Astrocyte of the spinal cord (primary cell): ENCODE measurements around the gene TTLL8.

Experiments used
- DNase-seq: peaks from one replicate; pipeline ENCODE4 v3.0.0; 2011; ENCODE audit warnings: low read depth, low spot score
- H3K4me3 ChIP-seq: 2 replicates; pipeline ENCODE4 v1.5.1; 2011; ENCODE audit warnings: low read depth, mild to moderate bottlenecking, low read length, moderate library complexity
- in situ Hi-C: cut with HindIII; loops from 2 replicates; pipeline ENCODE4 v1.10.0; 2017; ENCODE audit warnings: low sequenced_read_pairs
- TF ChIP-seq, protein P1 (sequence below): IDR thresholded peaks from 2 replicates; pipeline ENCODE4 v1.5.1; 2012; ENCODE audit warnings: low read depth, mild to moderate bottlenecking, low read length, inconsistent platforms

The TTLL8 gene

DNA sequence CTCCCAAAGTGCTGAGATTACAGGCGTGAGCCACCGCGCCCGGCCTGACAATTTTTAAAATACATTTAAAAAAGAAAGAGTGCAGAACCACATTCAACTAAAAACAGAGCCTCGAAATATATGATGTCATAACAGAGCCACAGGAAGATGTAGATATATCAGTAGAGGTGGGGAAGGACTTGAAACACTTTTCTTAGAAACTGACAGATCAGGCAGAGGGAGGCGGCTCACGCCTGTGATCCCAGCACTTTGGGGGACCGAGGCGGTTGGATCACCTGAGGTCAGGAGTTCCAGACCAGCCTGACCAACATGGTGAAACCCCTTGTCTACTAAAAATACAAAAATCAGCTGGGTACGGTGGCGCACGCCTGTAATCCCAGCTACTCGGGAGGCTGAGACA lies 20.1 kb upstream of the TTLL8 start:
- no peak for DNase-seq
- in situ Hi-C loops = no loop called here
- H3K4me3 ChIP-seq = no peak overlapping the region
- TF ChIP-seq, protein P1, sequence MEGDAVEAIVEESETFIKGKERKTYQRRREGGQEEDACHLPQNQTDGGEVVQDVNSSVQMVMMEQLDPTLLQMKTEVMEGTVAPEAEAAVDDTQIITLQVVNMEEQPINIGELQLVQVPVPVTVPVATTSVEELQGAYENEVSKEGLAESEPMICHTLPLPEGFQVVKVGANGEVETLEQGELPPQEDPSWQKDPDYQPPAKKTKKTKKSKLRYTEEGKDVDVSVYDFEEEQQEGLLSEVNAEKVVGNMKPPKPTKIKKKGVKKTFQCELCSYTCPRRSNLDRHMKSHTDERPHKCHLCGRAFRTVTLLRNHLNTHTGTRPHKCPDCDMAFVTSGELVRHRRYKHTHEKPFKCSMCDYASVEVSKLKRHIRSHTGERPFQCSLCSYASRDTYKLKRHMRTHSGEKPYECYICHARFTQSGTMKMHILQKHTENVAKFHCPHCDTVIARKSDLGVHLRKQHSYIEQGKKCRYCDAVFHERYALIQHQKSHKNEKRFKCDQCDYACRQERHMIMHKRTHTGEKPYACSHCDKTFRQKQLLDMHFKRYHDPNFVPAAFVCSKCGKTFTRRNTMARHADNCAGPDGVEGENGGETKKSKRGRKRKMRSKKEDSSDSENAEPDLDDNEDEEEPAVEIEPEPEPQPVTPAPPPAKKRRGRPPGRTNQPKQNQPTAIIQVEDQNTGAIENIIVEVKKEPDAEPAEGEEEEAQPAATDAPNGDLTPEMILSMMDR = no peak

DNA sequence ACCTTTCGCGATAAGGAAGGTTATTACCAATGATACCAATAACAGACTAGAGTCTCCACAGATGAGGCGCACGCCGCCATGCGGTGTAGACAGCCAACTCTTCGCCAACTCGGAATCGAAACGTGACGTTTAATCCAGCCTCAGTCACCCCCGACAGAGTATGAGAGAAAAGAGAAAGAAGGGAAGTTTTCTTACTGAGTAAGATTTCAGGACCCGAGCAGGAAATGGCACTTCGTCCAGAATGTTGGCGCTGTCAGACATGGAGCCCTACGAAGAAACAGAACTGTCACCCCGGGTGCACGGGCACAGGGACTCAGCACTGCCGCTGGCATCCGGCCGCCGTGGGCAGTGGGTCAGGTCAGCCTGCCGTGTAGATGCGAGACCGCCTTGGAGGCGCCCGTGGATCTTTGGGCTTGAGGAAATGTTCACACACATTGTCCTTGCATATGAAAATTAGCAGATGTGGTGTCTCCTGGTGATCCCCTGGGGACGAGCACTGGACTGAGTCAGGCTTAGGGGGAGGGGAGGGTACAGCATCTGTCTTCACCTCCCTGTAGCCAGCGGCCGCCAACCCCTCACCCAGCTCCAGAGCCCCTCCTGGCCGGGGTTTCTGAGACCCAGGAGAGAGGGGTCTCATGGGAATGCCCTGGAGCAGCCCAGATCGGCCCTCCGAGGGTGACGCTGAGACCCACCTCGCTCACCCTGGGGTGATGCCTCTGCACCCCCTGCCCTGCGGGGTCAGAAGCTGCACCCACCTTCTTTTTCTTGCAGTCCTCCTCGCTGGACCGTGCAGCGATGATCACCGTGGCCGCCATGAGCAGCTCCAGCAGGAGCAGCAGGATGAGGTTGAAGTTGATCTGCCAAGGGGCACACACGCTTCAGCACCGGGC lies 18.8 kb upstream of the TTLL8 start:
- DNase-seq = no peak
- H3K4me3 ChIP-seq = no peak overlapping the region
- in situ Hi-C loops = no loop called here
- TF ChIP-seq, protein P1 = no peak

DNA sequence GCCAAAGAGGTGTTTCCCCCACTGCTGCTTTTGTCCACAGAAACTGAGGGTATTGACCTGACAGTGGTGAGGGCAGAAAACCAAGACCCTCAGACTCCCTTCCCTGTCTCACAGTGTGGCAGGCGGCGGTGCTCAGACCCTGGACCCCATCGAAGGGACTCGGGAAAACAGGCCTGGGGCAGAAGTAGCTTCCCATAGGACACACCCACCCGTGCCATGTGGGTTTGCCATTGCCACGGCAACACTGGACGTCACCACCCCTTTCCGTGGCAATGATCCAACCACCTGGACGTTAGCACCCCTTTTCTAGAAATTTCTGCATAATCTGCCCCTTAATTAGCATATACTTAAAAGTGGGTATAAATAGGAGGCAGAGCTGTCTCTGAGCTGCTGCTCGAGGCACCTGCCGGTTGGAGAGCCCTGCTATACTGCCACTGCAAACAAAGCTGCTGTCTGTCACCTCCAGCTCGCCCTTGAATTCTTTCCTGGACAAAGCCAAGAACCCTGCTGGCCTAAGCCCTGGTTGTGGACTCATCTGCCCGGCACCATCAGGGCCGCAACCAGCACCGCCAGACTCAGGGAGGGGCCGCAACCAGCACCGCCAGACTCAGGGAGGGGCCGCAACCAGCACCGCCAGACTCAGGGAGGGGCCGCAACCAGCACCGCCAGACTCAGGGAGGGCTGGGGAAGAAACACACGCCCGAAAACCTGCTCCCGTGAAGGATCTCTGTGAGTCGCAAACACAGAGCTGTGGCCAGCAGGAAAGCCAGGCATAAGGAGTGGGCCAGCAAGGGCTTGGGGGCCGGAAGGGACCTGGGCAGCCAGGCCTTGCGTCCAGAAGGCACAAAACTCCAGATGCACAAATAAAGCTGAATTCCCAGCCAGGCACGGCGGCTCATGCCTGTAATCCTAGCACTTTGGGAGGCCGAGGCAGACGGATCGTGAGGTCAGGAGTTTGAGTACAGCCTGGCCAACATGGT lies 16.7 kb upstream of the TTLL8 start:
- H3K4me3 ChIP-seq = no peak overlapping the region
- TF ChIP-seq, protein P1 = no peak
- DNase-seq = no peak
- in situ Hi-C loops = no loop called here

DNA sequence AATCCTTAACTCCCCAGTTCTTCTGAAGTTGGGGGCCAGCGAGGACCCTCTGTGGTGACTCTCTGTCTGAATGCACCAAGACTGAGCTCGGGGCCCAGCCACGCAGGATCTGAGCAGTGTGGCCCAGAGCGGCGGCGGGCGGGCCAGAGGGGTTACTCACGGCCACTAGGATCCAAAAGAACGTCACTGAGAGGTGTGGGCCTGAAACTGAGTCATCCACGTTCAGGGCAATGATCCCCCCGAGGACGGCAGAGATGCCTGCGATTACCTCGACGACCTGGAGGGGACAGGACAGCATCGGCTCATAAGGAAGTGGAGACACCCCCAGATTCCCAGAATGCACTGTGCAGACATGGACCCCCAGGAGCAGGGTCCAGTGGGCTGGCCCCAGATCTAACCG lies 16.0 kb upstream of the TTLL8 start:
- TF ChIP-seq, protein P1 = no peak
- H3K4me3 ChIP-seq = no peak overlapping the region
- in situ Hi-C loops = no loop called here
- DNase-seq = no peak

DNA sequence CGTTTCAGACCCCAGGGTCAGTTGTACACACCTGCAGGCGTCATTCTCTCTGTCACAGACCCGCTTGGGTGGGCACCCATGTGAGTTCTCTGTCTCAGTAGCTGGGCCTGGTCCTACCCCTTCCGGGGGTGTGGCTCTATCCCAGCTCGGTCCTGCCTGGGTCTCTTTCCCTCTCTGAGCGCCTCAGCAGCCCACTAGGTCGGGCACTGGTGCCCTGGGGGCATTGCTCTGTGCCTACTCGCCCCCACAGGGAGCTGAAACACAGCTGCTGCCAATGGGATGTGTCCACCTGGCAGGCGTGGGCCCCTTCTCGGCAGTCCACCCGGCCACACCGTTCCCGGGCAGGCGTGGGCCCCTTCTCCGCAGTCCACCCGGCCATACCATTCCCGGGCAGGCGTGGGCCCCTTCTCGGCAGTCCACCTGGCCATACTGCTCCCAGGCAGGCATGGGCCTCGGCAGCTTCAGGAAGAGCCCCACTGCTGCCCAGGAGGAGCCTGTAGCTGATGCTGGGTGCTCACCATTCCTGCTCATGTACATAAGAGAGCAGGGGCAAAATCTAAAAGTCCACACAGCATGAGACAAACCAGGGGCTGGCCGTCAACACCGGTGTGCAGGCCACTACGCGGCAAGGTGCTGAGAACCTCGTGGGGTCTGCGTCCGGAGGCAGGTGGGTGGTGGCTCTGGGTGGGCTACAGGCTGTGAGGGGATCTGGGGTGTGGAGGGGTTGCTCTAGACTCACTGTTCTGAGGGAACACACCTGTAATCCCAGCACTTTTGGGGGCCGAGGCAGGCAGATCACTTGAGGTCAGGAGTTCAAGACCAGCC lies 14.8 kb upstream of the TTLL8 start:
- in situ Hi-C loops = no loop called here
- TF ChIP-seq, protein P1 = no peak
- no peak overlapping the region for H3K4me3 ChIP-seq
- no peak for DNase-seq

DNA sequence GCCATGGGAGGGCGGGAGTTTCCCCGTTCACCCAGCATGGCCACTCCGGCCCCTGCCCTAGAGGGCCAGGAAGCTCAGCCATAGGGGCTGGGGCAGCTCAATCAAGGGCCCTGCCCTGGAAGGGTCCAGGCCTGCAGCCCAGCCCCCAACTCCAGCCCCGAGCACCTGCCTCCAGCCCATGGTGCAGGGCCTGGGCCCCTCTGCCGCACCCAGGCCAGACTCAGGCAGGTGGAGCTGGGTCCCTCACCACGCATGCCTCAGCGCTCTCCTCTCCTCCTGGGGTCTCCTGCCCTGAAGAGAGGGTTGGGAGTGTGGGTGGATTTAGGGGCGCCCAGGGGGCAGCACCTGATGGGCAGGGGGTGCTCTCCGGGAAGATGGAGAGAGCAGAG lies 14.1 kb upstream of the TTLL8 start:
- TF ChIP-seq, protein P1 = no peak
- no peak for DNase-seq
- in situ Hi-C loops = no loop called here
- H3K4me3 ChIP-seq = no peak overlapping the region
